DMS53 treated with DMSO at 0.1 percent for 48 hours (cell line): ENCODE data around the gene DIP2A.

Experiments used
- DNase-seq: peaks from one replicate; lab custom pipeline; 2025; ENCODE audit not compliant: unreplicated experiment; lab: John Stamatoyannopoulos, UW

DIP2A gene

GRCh38 chr21:46581780-46582307, 123.2 kb downstream of the DIP2A start:
- DNase-seq: no peak

DNA sequence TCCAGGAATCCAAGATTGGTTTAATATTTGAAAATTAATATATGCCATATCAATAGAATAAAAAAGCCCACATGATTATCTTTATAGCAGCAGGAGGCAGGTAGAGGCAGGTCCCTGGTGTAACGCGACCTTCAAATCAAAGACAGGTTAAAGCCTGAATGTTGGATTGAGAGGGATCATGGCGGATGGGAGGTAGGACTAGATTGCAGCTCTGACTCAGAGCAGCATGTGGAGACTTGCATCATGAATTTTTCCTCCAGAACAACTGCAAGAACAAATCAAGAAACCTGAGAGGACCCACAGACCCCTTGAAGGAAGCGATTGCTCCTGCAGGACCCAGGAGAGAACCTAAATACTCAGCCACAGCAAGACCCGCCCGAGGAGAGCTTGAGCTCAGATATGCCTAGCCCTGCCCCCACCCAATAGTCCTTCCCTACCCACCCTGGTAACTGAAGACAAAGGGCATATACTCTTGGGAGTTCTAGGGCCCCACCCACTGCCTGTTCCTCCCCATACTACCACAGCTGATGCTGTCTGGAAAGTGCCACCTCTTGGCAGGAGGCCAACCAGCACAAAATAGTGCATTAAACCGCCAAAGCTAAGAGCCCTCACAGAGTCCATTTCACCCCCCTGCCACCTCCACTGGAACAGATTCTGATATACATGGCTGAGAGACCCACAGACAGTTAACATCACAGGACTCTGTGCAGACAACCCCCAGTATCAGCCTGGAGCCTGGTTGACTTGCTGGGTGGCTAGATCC, 126.7 kb downstream of the DIP2A start:
- no peak for DNase-seq

- DNase-seq: no peak
Observed at GRCh38 chr21:46594276-46594675, 135.6 kb downstream of the DIP2A start.

- no peak for DNase-seq
Observed at GRCh38 chr21:46596201-46596600, 137.5 kb downstream of the DIP2A start.

GRCh38 chr21:46597031-46597430, 138.3 kb downstream of the DIP2A start:
- DNase-seq: no peak

- DNase-seq: no peak
Observed at GRCh38 chr21:46597896-46598343, 139.2 kb downstream of the DIP2A start.

DNA sequence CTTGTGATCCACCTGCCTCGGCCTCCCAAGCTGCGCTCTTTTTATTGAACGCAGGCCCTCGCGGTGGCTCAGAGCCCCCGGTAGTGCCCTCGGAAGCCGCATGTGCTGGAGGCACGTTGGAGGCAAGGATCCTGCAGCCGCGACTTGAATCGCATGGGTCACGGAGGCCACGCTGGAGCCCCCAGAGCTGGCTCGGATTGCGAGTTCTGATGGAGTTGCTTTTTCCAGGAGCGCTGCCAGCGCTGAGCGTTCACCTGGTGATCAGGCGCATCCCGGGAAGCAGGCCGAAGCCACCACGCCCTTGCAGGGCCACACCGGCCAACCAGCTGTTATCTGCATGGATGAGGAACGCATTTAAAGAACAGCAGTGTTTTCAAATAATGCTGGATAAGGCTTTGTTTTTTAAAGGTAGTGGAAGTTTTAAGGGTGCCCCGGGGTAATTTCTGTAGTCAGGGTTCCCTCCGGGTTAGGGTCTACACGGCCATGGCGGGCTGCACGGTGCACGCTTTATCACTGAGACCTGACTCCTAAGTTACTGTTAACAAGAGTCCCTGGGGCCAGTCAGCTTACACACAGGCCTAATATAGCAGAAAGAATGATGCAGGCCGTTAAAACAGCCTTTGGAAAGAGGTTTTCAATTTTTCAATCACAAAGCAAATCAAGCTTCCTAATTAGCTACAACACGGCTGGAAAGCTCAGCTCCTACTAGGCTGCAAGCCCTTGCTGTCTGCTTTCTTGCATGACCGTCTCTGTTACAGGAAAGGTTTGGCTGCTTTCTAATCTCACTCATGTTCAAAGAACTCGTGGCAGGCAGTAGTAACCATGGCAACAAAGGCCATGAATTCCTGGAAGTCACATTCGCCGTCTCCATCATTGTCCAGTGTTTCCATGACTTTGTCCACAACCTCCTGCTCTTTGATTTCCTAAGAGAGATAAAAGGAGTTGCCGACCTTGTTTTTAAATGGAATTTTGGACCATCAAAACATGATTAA, 140.2 kb downstream of the DIP2A start:
- DNase-seq: no peak

DNA sequence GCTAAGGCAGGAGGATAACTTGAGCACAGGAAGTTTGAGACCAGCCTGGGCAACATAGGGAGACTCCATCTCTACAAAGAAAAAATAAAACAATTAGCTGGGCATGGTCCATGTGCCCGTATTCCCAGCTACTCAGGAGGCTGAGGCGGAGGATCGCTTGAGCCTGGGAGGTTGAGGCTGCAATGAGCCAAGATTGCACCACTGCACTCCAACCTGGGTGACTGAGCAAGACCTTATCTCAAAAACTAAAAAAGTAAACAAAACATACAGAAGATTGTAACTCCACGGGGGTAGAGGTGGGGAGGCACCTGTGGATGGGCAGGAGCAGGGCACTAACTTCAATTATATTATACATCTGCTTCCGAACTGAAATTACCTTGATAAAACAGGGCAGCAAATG, 141.6 kb downstream of the DIP2A start:
- DNase-seq: no peak

GRCh38 chr21:46600978-46601377, 142.3 kb downstream of the DIP2A start:
- no peak for DNase-seq

GRCh38 chr21:46603228-46603627, 144.5 kb downstream of the DIP2A start:
- no peak for DNase-seq

- DNase-seq: no peak
Observed at GRCh38 chr21:46604329-46604974, 145.8 kb downstream of the DIP2A start.

DNA sequence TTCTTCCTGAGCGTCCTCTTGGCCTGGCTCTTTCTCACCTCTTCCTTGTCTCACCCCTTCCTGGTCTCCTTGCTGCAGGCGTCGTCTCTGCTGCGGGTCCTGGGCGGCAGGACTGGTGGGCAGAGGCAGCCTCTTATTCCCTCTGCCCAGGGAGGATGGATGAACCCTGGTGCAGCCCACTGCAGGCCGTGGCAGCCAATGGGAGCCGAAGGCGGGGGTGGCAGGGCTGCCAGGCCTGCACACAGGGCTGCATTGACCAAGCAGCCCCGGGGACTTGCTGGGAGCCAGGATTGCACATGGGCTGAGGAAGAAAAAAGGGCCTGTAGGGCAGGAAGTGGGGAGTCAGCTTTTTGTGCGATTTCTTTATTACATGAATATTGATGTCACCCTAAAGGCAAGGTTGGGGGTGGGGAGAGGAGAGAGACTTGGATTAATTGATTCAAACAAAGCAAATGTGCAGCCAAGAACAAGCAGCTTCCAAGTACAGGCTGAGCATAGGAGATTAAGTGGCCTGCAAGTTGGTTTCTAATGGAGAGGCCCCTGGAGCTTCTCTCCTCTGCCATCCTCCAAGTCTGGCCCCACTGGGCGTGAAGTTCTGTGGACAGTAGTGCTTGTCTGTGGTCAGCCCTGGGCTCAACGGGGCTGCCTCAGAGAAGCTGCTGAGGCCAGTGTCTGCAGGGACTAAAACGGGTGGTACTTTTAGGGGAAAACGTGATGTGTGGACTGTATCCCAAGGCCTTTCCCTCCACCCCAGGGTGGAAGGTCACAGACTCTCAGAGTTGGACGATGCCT, 146.5 kb downstream of the DIP2A start, which contains the start of gene S100B:
Gene S100B, minus strand, starts transcription at position 108 of the 792 bp plus-strand sequence. CDS start 2,667 bp downstream, outside the sequence.
- no peak for DNase-seq

GRCh38 chr21:46605767-46606426, 147.2 kb downstream of the DIP2A start:
- no peak for DNase-seq

- no peak for DNase-seq
Observed at GRCh38 chr21:46606427-46606813, 147.7 kb downstream of the DIP2A start.

- DNase-seq: no peak
Observed at GRCh38 chr21:46607636-46608035, 148.9 kb downstream of the DIP2A start.

- DNase-seq: no peak
Observed at GRCh38 chr21:46608672-46609111, 150.0 kb downstream of the DIP2A start.

- no peak for DNase-seq
Observed at GRCh38 chr21:46610018-46610701, 151.5 kb downstream of the DIP2A start.

DNA sequence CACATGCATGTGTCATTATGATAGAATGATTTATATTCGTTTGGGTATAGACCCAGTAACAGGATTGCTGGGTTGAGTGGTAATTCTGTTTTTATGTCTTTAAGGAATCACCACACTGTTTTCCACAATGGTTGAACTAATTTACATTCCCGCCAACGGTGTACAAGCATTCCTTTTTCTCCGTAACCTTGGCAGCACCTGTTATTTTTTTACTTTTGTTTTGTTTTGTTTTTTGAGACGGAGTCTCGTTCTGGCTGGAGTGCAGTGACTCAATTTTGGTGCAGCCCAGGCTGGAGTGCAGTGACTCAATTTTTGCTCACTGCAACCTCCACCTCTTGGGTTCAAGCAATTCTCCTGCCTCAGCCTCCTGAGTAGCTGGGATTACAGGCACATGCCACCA, 154.7 kb downstream of the DIP2A start:
- DNase-seq: no peak

GRCh38 chr21:46616050-46616449, 157.4 kb downstream of the DIP2A start:
- DNase-seq: no peak
